Measurements from ENCODE around the gene CELF6. TPM values are rescaled to one million over a fixed set of nuclear protein-coding genes. Genes with fewer than 3 reads are reported as not detected.

CELF6 gene
- total and polyA plus RNA-seq, 2 experiments from 2014 or later = 0.14 TPM; not detected in 1

GRCh38 chr15:72284781-72285180 lies 35.2 kb downstream of the CELF6 start:
- H4K20me1 ChIP-seq (replicated peaks; ENCODE audit: insufficient read depth) = no peaks in the 10 kb centered on the region
- no peak for TF ChIP-seq CREB1 (CRISPR knock-in tag; IDR thresholded peaks at IDR 0.05; ENCODE audit: low read depth)
- TF ChIP-seq ZNF331 (CRISPR knock-in tag; IDR thresholded peaks at IDR 0.05; ENCODE audit: low read depth) = no peak
- no peak for TF ChIP-seq ZNF462 (CRISPR knock-in tag; IDR thresholded peaks at IDR 0.05)
- TF ChIP-seq EZH2phosphoT487 (IDR thresholded peaks at IDR 0.05; ENCODE audit: unreplicated experiment) = no peak
- TF ChIP-seq EZH2 (IDR thresholded peaks at IDR 0.05; ENCODE audit: low read depth, unreplicated experiment) = no peak
- TF ChIP-seq ZNF114 (CRISPR knock-in tag; IDR thresholded peaks at IDR 0.05) = no peak
- TF ChIP-seq JUNB (IDR thresholded peaks at IDR 0.05; ENCODE audit: unreplicated experiment) = no peak
- TF ChIP-seq STAT1 (IDR thresholded peaks at IDR 0.05; ENCODE audit: unreplicated experiment) = no peak
- TF ChIP-seq NANOG (IDR thresholded peaks at IDR 0.05; ENCODE audit: borderline replicate concordance) = no peak
- TF ChIP-seq ETS1 (IDR thresholded peaks at IDR 0.05) = no peak
- no peak for TF ChIP-seq POLR2AphosphoS5 (IDR thresholded peaks at IDR 0.05; ENCODE audit: low read depth)
- TF ChIP-seq CTCF (conservative IDR thresholded peaks at IDR 0.05; ENCODE audit: low read depth in 2 of 2) = no peak
- TF ChIP-seq REST (IDR thresholded peaks at IDR 0.05; ENCODE audit: unreplicated experiment) = no peak
- no peaks in the 10 kb centered on the region for H3K36me3 ChIP-seq (ENCODE audit: insufficient read depth)
- peaks cover 3% of the 10 kb centered on the region for H3K27me3 Mint-ChIP-seq (ENCODE audit: insufficient read depth, low read depth, poor library complexity)
- H3K4me3 ChIP-seq = no peak overlapping the region
- H3K36me3 Mint-ChIP-seq (ENCODE audit: low read depth) = no peaks in the 10 kb centered on the region; the same call in 2 of the 3 replicates
- no peaks in the 10 kb centered on the region for H3K9me2 ChIP-seq (ENCODE audit: insufficient read depth)
- no peak overlapping the region for H3K27ac ChIP-seq (ENCODE audit: low read depth)
- H3K27me3 ChIP-seq (ENCODE audit: insufficient read depth) = no peaks in the 10 kb centered on the region
- H3K4me1 ChIP-seq (ENCODE audit: insufficient read depth) = no peaks in the 10 kb centered on the region
- peak overlapping the region; percentile 49; the same call in 1 of the 2 replicates for H2AFZ ChIP-seq
- H3F3A ChIP-seq (replicated peaks; ENCODE audit: low read depth) = no peaks in the 10 kb centered on the region
- no peaks in the 10 kb centered on the region; the same call in 2 of the 3 replicates for H3K4me1 Mint-ChIP-seq
- ATAC-seq = no peak
- H3K4me3 Mint-ChIP-seq = no peak overlapping the region
- H3K27ac Mint-ChIP-seq = no peak overlapping the region
- DNase-seq (ENCODE audit: low spot score) = no peak
- H3K4me2 ChIP-seq = no peak overlapping the region
- no peaks in the 10 kb centered on the region for H3K79me2 ChIP-seq (replicated peaks; ENCODE audit: insufficient read depth)
- H3K9me3 Mint-ChIP-seq = no peaks in the 10 kb centered on the region
